Right kidney (tissue), 1 donor: ENCODE data around the gene RASA3.
"Not testable (repeated sequence)": the region's sequence is repeated elsewhere in the genome, so short reads cannot be mapped to it uniquely, and the experiment has no call there.

Experiments used
- DNase-seq: peaks from one replicate; pipeline ENCODE4 v3.0.0-alpha.2; 2016

Gene RASA3

GRCh38 chr13:114002771-114003321, 129.6 kb downstream of the RASA3 start:
- no peak for DNase-seq

- DNase-seq, result no peak
Observed at GRCh38 chr13:114002009-114002544, 130.3 kb downstream of the RASA3 start.

- DNase-seq, result no peak
Observed at GRCh38 chr13:114001331-114002008, 131.0 kb downstream of the RASA3 start.

DNA sequence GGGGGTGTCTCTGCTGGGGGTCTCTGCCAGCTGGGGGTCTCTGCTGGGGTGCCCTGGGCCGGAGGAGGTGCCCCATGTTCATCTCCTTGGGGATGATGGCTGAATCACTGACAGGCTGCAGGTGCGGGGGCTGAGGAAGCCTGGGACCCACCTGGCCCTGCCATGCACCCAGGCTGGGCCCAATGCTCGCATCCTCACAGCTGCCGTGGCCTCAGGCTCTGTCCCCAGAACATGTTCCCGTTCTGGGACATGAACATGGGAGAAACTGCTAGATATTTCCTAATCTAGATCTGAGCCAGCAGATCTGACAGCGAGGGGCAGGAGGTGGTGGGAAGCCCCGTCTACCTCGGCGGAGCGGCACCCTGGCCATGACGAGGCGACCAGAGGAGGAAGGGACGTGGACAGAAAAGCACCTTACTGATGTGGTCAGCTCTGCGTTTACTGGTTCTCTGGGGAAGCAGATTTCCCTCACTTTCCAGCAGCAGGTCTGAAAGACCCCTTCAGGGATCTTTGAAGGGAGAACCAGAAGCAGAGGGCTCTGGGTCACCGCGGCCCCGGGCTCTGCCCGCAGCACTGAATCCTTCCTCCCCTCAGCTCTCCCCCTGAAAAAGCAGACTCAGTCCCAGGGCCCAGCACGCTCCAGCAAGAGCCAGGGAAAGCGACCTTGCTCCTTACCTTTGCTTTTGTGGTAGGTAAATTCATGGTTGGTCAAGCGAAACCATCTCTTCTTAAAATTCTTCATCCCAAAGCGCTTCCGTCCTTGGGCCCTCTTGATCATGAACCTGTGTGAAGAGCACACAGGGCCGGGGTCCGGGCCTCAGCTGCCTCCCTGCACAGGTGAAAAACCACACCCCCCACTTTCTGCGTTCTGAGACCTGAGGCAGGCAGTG, 132.0 kb downstream of the RASA3 start:
- DNase-seq, result no peak

DNA sequence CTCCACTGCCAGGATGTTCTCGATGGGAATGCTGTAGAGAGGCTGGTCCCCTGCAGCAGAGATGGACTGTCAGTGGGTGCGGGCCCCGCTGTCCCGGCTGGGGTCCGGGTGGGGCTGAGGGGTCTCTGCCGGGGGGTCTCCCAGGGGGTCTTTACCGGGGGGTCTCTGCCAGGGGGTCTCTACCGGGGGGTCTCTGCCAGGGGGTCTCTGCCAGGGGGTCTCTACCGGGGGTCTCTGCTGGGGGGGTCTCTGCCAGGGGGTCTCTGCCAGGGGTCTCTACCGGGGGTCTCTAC, 132.9 kb downstream of the RASA3 start:
- no peak for DNase-seq

- no peak for DNase-seq
Observed at GRCh38 chr13:113998781-113999617, 133.4 kb downstream of the RASA3 start.

GRCh38 chr13:113997845-113998751, 134.3 kb downstream of the RASA3 start:
- DNase-seq, result no peak

- DNase-seq, result no peak
Observed at GRCh38 chr13:113996912-113997745, 135.3 kb downstream of the RASA3 start.

DNA sequence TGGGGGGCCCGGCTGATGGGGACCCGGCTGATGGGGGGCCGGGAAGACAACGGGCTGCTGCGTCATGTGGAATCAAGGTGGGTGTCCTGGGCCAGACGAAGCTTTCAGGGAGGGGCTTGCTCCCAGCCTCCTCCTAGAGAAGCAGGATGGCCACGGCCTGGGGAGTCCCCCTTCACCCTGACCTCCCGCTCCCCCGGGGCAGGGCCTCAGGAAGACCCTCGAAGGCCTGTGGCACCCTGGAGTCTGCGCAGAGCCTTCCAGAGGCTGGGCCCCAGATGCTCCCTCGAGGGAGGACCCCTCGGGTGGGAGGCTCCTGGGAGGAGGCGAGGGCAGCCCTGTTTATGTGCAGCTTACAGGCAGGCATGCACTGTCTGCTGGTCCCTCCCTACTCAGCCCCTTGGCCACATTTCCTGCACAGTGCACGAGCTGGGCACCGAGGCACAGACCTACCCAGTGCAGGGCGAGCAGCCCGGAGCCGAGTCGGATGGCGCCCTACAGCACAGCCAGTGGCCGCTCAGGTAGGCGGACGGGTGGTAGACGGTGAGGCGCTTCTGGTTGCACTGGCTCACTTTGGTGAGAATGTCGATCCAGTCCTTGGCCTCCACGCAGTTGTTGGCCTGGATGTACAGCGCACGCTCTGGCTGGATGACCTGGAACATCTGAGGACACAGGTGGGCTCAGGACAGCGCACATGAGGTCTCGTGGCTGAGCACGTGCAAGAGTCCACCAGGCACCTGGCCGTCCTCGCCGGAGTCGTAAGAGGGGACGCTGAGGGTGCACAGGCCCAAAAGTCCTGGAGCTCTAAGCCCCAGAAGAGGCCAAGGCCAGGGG, 136.1 kb downstream of the RASA3 start:
- no peak for DNase-seq

- no peak for DNase-seq
Observed at GRCh38 chr13:113995051-113995601, 137.3 kb downstream of the RASA3 start.

DNA sequence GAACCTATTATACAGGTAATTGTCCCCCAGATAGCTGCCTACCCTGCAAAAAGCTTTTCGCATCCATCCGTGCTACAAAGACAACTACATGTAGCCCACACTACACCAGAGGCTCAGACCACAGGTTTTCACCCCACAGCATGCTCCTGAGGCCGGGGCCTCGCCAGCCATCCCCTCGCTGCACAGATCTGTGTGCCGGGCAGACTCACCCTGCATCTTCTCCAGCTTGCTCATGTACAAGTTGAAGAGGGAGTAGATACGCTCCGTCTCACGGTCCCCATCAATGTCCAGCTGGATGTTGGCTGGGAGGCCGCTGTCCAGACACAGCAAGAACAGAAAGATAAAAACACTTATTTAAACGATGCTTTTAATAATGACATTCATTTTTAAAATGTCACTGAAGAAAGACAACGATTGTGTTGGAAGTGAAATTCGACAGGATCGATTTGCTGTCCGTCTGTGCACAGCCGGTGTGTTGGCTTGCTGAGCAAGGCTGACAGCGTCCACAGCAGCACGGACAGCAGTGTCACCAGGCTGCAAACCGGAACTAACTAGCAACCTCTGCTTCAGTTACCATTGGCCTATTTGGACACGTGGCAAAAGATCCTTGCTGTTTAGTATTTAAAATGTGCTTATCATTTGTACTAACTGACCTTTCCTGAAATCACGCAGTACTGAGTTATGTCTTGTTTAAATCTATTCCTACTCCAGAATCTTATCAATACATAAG, 140.0 kb downstream of the RASA3 start:
- no peak for DNase-seq

GRCh38 chr13:113991676-113992179, 140.7 kb downstream of the RASA3 start:
- DNase-seq, result no peak

- DNase-seq, result no peak
Observed at GRCh38 chr13:113991191-113991669, 141.2 kb downstream of the RASA3 start.

- no peak for DNase-seq
Observed at GRCh38 chr13:113990321-113990837, 142.0 kb downstream of the RASA3 start.

GRCh38 chr13:113989585-113990300, 142.7 kb downstream of the RASA3 start:
- no peak for DNase-seq

- DNase-seq, result not testable (repeated sequence)
Observed at GRCh38 chr13:113988859-113989258, 143.6 kb downstream of the RASA3 start.

DNA sequence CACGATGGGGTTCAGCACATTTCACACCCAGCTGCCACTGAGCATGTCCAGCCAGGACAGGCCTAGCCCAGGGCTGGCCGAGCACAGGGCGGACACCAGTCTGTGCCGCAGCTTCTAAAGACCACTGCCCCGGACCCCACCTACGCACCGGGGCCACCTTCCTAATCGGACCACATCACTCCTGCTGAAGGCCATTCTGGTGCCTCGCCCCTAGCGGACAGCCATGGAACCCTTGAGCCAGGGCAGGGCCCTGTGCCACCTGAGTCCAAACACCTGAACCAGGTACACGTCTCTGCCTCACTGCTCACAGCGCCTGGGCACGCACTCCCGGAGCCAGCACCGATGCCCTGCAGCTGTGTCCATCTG, 150.1 kb downstream of the RASA3 start:
- no peak for DNase-seq
